ENCODE results near the gene SLC37A1.
"Not testable (repeated sequence)": the region's sequence is repeated elsewhere in the genome, so short reads cannot be mapped to it uniquely, and the experiment has no call there.

SLC37A1 gene

GRCh38 chr21:42468491-42469131, 45.0 kb upstream of the SLC37A1 start:
- TF ChIP-seq CTCF (IDR thresholded peaks at IDR 0.05; ENCODE audit: low read length, missing control alignments): no peak
- no peak for DNase-seq (ENCODE audit: low read depth)
- H3K4me3 ChIP-seq (replicated peaks; ENCODE audit: low read depth, low read length): no peak overlapping the region

- no peak for TF ChIP-seq CTCF (IDR thresholded peaks at IDR 0.05; ENCODE audit: low read length, missing control alignments)
- DNase-seq (ENCODE audit: low read depth): no peak
- no peak overlapping the region for H3K4me3 ChIP-seq (replicated peaks; ENCODE audit: low read depth, low read length)
Measured at GRCh38 chr21:42469272-42469671, 44.4 kb upstream of the SLC37A1 start.

GRCh38 chr21:42469726-42470125, 43.9 kb upstream of the SLC37A1 start:
- not testable (repeated sequence) for H3K4me3 ChIP-seq (replicated peaks; ENCODE audit: low read depth, low read length); DNase-seq (ENCODE audit: low read depth)

- H3K4me3 ChIP-seq (replicated peaks; ENCODE audit: low read depth, low read length): no peak overlapping the region
- no peak for TF ChIP-seq CTCF (IDR thresholded peaks at IDR 0.05; ENCODE audit: low read length, missing control alignments)
- DNase-seq (ENCODE audit: low read depth): no peak
Measured at GRCh38 chr21:42471206-42471605, 42.4 kb upstream of the SLC37A1 start.

- TF ChIP-seq CTCF (IDR thresholded peaks at IDR 0.05; ENCODE audit: low read length, missing control alignments): no peak
- no peak for DNase-seq (ENCODE audit: low read depth)
- no peak overlapping the region for H3K4me3 ChIP-seq (replicated peaks; ENCODE audit: low read depth, low read length)
Measured at GRCh38 chr21:42471716-42472330, 41.8 kb upstream of the SLC37A1 start.

- no peak for DNase-seq (ENCODE audit: low read depth)
- TF ChIP-seq CTCF (IDR thresholded peaks at IDR 0.05; ENCODE audit: low read length, missing control alignments): no peak
- H3K4me3 ChIP-seq (replicated peaks; ENCODE audit: low read depth, low read length): no peak overlapping the region
Measured at GRCh38 chr21:42472521-42472920, 41.1 kb upstream of the SLC37A1 start.

GRCh38 chr21:42473498-42474042, 40.1 kb upstream of the SLC37A1 start:
- DNase-seq (ENCODE audit: low read depth): no peak
- no peak overlapping the region for H3K4me3 ChIP-seq (replicated peaks; ENCODE audit: low read depth, low read length)
- no peak for TF ChIP-seq CTCF (IDR thresholded peaks at IDR 0.05; ENCODE audit: low read length, missing control alignments)

All from fibroblast of pulmonary artery (primary cell).